ENCODE data around the gene DHFR.

GRCh38 chr5:80654391-80655230 is at the start of gene DHFR, which contains the start of gene MSH3:
- TF ChIP-seq, protein P1, sequence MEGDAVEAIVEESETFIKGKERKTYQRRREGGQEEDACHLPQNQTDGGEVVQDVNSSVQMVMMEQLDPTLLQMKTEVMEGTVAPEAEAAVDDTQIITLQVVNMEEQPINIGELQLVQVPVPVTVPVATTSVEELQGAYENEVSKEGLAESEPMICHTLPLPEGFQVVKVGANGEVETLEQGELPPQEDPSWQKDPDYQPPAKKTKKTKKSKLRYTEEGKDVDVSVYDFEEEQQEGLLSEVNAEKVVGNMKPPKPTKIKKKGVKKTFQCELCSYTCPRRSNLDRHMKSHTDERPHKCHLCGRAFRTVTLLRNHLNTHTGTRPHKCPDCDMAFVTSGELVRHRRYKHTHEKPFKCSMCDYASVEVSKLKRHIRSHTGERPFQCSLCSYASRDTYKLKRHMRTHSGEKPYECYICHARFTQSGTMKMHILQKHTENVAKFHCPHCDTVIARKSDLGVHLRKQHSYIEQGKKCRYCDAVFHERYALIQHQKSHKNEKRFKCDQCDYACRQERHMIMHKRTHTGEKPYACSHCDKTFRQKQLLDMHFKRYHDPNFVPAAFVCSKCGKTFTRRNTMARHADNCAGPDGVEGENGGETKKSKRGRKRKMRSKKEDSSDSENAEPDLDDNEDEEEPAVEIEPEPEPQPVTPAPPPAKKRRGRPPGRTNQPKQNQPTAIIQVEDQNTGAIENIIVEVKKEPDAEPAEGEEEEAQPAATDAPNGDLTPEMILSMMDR (IDR thresholded peaks at IDR 0.05) = peak; percentile 46
- TF ChIP-seq EZH2 (IDR thresholded peaks at IDR 0.05) (no peak), EZH2phosphoT487 (IDR thresholded peaks at IDR 0.05) (no peak)

Measured in neural progenitor cell (in vitro differentiated cells).